ENCODE data around the gene TMEM120B.
A peak's percentile ranks its signal among the peaks of the same experiment; 100 is the strongest.

TMEM120B gene

DNA sequence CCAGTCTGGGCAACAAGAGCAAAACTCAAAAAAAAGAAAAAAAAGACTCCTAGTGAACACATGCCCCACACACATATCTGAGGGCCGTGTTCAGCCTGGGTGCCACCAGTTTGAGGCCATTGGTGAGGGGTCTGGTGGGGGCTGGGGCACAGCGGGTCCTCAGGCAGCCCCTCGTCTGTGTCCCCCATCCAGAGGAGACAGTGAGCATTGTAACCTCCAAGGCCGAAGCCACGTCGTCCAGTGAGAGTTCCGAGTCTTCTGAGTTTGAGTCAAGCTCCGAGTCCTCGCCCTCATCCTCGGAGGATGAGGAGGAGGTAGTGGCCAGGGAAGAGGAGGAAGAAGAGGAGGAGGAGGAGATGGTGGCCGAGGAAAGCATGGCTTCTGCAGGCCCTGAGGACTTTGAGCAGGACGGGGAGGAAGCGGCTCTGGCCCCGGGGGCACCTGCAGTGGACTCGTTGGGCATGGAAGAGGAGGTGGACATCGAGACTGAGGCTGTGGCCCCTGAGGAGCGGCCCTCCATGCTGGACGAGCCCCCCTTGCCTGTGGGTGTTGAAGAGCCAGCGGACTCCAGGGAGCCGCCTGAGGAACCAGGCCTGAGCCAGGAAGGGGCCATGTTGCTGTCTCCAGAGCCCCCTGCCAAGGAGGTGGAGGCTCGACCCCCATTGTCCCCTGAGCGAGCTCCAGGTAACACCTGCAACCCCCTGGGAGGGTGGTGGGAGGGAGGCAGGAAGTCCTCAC lies 106.8 kb downstream of the TMEM120B start:
- H3K9me2 ChIP-seq (ENCODE audit: low read depth, low read length), result no peaks in the 10 kb centered on the region
- H3K79me2 ChIP-seq (ENCODE audit: insufficient read depth, low read length), result no peaks in the 10 kb centered on the region
- peaks cover 77% of the 10 kb centered on the region for H3K36me3 ChIP-seq (ENCODE audit: insufficient read depth, low read length)

DNA sequence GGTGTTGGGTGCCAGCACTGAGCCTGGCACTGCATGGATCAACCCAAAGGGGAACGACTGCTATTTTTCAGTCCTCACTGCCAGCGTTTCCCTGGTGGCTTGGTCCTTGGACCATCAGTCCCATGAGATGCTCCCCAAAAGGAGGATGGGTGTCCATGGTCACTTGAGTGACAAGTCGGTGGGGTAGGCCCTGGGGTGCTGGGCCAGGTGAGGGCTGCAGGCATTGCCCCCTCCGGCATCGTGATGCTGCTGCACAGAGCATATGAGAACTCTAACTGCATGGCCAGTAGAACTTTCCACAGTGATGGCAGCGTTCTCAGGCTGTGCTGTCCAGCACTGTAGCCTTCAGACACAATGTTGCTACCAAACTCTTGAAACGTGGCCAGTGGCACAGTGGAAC lies 107.5 kb downstream of the TMEM120B start:
- Histone ChIP-seq H2AFZ (ENCODE audit: low read length) (no peak overlapping the region), H3K9ac (ENCODE audit: low read length) (no peak overlapping the region), H3K36me3 (ENCODE audit: insufficient read depth, low read length) (peaks cover 73% of the 10 kb centered on the region), H3K4me2 (ENCODE audit: low read length) (no peak overlapping the region), H3K27me3 (ENCODE audit: insufficient read depth, low read length) (no peaks in the 10 kb centered on the region), H3K9me3 (ENCODE audit: low read length) (no peaks in the 10 kb centered on the region), H3K4me1 (ENCODE audit: insufficient read depth, low read length, severe bottlenecking) (no peaks in the 10 kb centered on the region), H3K9me2 (ENCODE audit: low read depth, low read length) (no peaks in the 10 kb centered on the region), H3K27ac (ENCODE audit: low read depth, low read length, poor library complexity, severe bottlenecking) (no peak overlapping the region), H3K4me3 (ENCODE audit: low read depth, low read length, poor library complexity, severe bottlenecking) (no peak overlapping the region), H3F3A (ENCODE audit: insufficient read depth, low read length) (no peaks in the 10 kb centered on the region), H4K20me1 (ENCODE audit: insufficient read depth, low read length) (no peaks in the 10 kb centered on the region), H3K79me2 (ENCODE audit: insufficient read depth, low read length) (no peaks in the 10 kb centered on the region)
- TF ChIP-seq EZH2 (IDR thresholded peaks at IDR 0.05; ENCODE audit: borderline replicate concordance, low read length), result no peak
- TF ChIP-seq, protein P1, sequence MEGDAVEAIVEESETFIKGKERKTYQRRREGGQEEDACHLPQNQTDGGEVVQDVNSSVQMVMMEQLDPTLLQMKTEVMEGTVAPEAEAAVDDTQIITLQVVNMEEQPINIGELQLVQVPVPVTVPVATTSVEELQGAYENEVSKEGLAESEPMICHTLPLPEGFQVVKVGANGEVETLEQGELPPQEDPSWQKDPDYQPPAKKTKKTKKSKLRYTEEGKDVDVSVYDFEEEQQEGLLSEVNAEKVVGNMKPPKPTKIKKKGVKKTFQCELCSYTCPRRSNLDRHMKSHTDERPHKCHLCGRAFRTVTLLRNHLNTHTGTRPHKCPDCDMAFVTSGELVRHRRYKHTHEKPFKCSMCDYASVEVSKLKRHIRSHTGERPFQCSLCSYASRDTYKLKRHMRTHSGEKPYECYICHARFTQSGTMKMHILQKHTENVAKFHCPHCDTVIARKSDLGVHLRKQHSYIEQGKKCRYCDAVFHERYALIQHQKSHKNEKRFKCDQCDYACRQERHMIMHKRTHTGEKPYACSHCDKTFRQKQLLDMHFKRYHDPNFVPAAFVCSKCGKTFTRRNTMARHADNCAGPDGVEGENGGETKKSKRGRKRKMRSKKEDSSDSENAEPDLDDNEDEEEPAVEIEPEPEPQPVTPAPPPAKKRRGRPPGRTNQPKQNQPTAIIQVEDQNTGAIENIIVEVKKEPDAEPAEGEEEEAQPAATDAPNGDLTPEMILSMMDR (IDR thresholded peaks at IDR 0.05; ENCODE audit: low read length), result no peak

More for the DNA sequence above, 106.8 kb downstream of the TMEM120B start:
- Histone ChIP-seq H3K9ac (ENCODE audit: low read length) (no peak overlapping the region), H3K4me1 (ENCODE audit: insufficient read depth, low read length, severe bottlenecking) (no peaks in the 10 kb centered on the region), H3K27me3 (ENCODE audit: insufficient read depth, low read length) (no peaks in the 10 kb centered on the region), H3K4me3 (ENCODE audit: low read depth, low read length, poor library complexity, severe bottlenecking) (no peak overlapping the region), H3K9me3 (ENCODE audit: low read length) (no peaks in the 10 kb centered on the region), H3F3A (ENCODE audit: insufficient read depth, low read length) (no peaks in the 10 kb centered on the region), H3K4me2 (ENCODE audit: low read length) (no peak overlapping the region), H3K27ac (ENCODE audit: low read depth, low read length, poor library complexity, severe bottlenecking) (no peak overlapping the region), H2AFZ (ENCODE audit: low read length) (no peak overlapping the region), H4K20me1 (ENCODE audit: insufficient read depth, low read length) (no peaks in the 10 kb centered on the region)
- TF ChIP-seq, protein P1 (IDR thresholded peaks at IDR 0.05; ENCODE audit: low read length), result peak; percentile 18; the same call in 1 of the 2 replicates
- no peak for TF ChIP-seq EZH2 (IDR thresholded peaks at IDR 0.05; ENCODE audit: borderline replicate concordance, low read length)

DNA sequence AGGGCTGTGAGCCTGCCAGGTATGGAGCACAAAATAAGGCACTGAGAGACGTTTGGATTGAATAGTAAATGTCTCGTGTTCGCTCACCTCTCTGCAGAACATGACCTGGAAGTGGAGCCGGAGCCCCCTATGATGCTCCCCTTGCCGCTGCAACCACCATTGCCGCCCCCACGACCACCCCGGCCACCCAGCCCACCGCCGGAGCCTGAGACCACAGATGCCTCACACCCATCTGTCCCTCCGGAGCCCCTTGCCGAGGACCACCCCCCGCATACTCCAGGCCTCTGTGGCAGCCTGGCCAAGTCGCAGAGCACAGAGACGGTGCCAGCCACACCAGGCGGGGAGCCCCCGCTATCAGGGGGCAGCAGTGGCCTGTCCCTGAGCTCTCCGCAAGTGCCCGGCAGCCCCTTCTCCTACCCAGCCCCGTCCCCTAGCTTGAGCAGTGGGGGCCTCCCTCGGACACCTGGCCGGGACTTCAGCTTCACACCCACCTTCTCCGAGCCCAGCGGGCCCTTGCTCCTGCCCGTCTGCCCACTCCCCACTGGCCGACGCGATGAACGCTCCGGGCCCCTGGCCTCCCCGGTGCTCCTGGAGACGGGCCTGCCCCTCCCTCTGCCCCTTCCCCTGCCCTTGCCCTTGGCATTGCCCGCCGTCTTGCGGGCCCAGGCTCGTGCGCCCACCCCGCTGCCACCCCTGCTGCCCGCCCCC lies 110.0 kb downstream of the TMEM120B start:
- no peak overlapping the region for H3K27ac ChIP-seq (ENCODE audit: low read depth, low read length, poor library complexity, severe bottlenecking)
- no peaks in the 10 kb centered on the region for H3K9me3 ChIP-seq (ENCODE audit: low read length)
- no peaks in the 10 kb centered on the region for H3K9me2 ChIP-seq (ENCODE audit: low read depth, low read length)
- no peaks in the 10 kb centered on the region for H3K79me2 ChIP-seq (ENCODE audit: insufficient read depth, low read length)
- no peak overlapping the region for H3K4me3 ChIP-seq (ENCODE audit: low read depth, low read length, poor library complexity, severe bottlenecking)
- no peak overlapping the region for H3K4me2 ChIP-seq (ENCODE audit: low read length)
- peaks cover 71% of the 10 kb centered on the region for H3K36me3 ChIP-seq (ENCODE audit: insufficient read depth, low read length)
- H3K27me3 ChIP-seq (ENCODE audit: insufficient read depth, low read length), result no peaks in the 10 kb centered on the region
- no peak for TF ChIP-seq EZH2 (IDR thresholded peaks at IDR 0.05; ENCODE audit: borderline replicate concordance, low read length)
- TF ChIP-seq, protein P1 (IDR thresholded peaks at IDR 0.05; ENCODE audit: low read length), result no peak
- H4K20me1 ChIP-seq (ENCODE audit: insufficient read depth, low read length), result no peaks in the 10 kb centered on the region
- H2AFZ ChIP-seq (ENCODE audit: low read length), result no peak overlapping the region
- no peak overlapping the region for H3K9ac ChIP-seq (ENCODE audit: low read length)
- H3F3A ChIP-seq (ENCODE audit: insufficient read depth, low read length), result no peaks in the 10 kb centered on the region
- no peaks in the 10 kb centered on the region for H3K4me1 ChIP-seq (ENCODE audit: insufficient read depth, low read length, severe bottlenecking)

Measured in OCI-LY1 (cell line).